ENCODE measurements around the gene C1QTNF1.

The C1QTNF1 gene

DNA sequence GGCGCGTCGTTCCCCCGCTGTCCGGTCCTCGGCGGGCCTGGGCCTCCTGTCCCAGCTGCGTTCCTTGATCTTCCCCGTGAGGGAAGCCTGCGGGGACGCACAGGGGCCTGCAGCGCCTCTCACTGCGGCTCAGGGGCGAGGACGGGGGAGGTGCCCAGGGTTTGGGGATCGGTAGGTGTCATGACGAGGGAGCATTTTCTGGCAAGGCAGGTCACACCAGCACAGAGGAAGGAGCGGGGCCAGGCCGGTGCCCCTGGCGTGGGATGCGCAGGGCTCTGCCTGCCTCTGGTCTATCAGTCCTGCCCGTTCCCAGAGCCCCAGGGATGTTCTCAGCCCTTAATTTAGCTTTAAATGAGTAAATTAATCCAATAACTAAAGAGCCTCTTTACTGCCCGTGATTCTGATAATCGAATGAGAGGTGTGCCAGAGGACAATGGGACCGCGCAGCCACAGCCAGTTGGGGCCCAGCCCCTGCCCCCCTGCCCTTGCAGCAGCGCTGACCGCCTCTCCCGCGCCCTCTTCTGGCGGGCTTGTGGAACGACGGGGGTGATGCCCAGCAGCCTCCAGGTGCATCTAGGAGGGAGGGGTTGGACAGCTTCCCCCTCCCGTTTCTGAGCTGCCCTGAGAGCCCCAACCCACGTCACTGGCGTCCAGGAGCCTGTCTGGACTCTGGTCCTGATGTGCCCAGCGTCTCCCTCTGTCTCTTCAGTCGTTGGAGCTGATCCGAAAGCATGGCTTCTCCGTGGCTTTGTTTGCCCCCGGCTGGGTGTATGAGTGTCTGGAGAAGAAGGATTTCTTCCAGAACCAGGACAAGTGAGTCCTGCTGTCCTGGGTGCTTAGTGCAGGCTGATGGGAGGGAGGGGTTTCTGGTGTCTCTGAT is 58.6 kb downstream of the C1QTNF1 start:
- peak in 1 of 2 experiments; percentile 19 for DNase-seq

GRCh38 chr17:79083191-79083971 is 59.4 kb downstream of the C1QTNF1 start:
- no peak for DNase-seq

- no peak for DNase-seq
These were observed 60.6 kb downstream of the C1QTNF1 start for GRCh38 chr17:79084291-79085153.

DNA sequence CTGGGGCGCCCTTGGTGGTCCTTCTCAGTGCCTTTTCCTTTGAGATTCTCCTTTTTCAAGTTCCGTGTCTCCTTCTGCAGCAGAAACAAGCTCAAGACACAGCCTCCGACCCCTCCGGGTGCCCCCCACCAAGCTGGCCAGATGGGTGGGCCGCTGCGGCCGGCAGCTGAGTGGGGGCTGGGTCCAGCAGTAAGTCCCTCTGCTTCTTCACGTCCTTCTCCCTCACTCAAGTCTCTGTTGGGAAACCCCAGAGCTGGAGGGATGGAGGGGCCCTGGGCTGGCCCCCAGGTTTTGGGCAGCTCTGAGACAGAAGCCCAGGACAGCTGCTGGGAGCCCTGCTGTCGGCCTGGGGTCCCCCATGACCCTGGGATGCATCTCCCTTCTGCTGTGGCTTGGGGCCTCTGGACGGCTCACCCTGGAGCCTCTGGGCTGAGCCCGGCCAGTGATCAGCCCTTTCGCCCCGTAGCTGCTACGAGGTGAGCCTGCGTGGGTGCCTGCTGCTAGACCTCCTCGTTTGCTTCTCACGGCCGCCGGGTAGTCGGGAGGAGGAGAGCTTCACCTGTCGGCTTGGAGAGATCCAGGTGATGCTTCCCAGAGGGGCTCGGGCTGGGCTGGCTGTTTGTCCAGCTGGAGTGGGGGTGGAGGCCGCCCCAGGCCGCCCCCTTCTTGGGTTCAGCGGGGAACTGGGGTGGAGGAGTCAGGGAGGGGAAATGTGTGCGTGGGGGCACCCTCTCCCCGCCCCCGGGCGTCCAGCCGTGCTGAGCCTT is 61.4 kb downstream of the C1QTNF1 start:
- no peak for DNase-seq

DNA sequence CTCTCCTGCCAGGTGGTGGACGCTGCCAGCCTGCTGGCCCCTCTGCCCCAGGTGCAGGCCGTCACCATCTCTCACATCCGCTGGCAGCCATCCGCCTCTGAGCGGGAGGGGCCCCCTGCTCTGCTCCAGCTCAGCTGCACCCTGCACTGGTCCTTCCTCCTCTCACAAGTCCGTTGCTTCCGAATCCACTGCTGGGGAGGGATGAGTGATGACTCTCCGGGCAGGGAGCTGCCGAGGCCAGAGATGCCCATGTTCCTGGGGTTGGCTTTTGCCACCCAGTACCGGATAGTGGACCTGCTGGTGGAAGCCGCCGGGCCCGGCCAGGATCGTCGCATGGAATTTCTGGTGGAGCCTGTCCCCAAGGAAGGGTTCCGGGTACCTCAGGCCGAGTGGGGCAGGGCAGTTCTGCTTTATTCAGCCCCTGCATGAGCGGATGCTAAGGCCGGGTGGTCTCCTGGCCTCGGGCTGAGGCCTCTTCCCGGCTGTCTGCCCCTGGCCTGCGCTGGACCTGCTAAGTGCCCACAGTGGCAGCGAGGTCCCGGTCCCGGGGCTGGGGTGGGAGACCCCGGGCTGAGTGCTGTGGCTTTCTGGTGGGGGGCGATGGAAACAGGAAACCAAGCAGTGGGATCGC is 62.1 kb downstream of the C1QTNF1 start:
- DNase-seq, result no peak

DNA sequence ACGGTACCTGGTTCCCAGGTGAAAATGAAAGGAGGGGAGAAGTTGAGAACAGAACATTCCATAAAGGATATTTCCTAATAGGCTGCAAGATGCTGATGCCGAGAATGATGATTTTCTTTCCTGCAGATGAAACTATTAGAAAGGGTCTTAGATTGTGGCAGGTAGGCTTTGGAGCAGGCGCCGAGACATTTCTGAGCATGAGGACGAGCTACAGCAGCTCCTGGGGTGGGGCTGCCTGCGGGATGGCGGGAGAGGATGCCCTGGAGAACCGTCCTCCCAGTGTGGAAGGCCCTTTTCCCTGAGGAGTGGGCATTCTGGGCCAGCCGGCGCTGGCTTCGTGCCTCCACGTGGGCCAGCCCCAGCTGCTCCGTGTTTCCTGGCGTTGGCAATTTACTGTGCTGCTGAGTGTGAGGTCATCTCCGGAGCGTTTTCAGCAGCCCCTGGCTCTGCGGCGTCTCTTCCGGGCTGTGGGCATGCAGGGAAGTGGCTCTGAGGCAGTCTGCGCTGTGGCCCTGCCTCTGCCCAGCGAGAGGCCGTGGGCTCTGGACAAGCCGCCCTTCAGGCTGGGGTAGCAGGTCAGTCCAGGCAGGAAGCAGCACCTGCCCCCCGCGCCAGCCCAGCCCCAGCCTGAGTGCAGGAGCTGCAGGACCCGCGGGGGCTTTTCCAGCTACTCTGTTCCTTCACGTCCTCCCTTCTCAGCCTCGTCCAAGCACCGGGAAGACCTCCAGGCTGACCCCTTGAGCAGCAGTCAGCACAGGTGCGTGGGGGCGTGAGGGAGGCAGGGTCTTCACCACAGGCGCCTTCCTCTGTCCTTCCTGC is 62.8 kb downstream of the C1QTNF1 start:
- no peak for DNase-seq

DNA sequence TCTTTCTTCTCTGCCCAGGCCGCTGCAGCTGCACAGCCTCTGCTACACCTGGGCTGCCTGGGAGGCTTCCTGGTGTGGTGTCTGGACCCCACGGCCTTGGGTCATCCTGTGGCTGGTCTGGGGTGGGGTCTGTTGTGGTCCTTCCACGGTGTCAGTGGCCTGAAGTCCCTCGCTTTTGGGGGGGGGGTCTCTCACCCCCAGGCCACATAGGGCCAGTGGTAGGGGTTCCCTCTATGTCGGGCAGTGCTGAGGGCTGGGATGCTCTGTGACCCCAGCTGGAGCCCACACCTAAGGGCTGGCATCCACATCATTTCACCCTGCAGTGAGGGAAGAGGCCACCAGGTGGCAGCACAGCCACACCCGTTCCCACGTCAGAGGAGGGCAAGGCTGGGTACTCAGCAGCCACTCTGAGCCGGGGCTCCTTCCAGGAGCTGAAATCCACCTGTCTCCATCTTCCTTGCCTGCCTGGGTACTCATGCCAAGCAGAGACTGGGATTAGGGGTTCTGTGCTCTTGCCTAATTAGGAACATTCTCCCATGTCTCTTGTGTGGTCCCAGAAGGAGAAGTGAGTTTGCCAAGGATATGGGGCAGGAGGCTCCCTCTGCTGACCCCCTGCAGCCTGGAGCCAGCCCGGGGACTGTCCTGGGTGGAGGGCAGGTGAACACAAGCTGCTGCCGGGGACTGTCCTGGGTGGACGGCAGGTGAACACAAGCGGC is 63.6 kb downstream of the C1QTNF1 start:
- peak in 1 of 2 experiments; percentile 40 for DNase-seq

- DNase-seq, result no peak
These were observed 64.5 kb downstream of the C1QTNF1 start for GRCh38 chr17:79088247-79088996.

GRCh38 chr17:79088997-79089328 is 65.0 kb downstream of the C1QTNF1 start:
- DNase-seq, result no peak

- no peak for DNase-seq
These were observed 65.9 kb downstream of the C1QTNF1 start for GRCh38 chr17:79089720-79090442.

- DNase-seq, result no peak
These were observed 66.7 kb downstream of the C1QTNF1 start for GRCh38 chr17:79090443-79091225.

- no peak for DNase-seq
These were observed 67.3 kb downstream of the C1QTNF1 start for GRCh38 chr17:79091226-79091670.

GRCh38 chr17:79092567-79092966 is 68.6 kb downstream of the C1QTNF1 start:
- no peak for DNase-seq

- no peak for DNase-seq
These were observed 69.3 kb downstream of the C1QTNF1 start for GRCh38 chr17:79093270-79093669.

DNA sequence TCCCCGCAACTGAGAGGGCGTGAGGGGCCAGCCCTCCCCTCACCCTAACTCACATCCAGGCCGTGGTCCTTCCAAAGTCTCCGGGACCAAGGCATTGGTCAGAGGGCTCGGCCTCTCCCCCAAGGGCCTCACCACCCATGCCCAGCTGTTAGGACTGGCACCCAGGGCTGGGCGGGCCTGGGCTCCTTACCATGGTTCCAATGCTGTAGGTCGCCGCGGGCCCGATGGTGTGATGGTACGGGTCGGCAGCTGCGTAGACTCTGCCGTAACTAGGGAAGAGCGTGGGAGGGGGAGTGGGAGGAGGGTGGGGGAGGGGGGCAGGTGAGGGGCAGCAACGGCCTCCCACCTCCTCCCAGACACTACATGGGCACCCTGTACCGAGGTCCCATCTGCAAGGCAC is 70.3 kb downstream of the C1QTNF1 start:
- DNase-seq, result no peak

- DNase-seq, result no peak
These were observed 71.5 kb downstream of the C1QTNF1 start for GRCh38 chr17:79095345-79096055.

GRCh38 chr17:79096477-79096876 is 72.5 kb downstream of the C1QTNF1 start:
- DNase-seq, result no peak

All from SW 1271 (cell line).